A549 (cell line): ENCODE measurements around the gene TMEM59.
"Not testable (repeated sequence)": the region's sequence is repeated elsewhere in the genome, so short reads cannot be mapped to it uniquely, and the experiment has no call there.

Experiments
- CEBPB ChIP-seq, 2 experiments: fragments of >200 bp in 1 of 2; sonication (Bioruptor Twin) in 1 of 2; formaldehyde crosslinking in 1 of 2; IDR thresholded peaks; 2 replicates each; pipeline ENCODE4 v1.6.1; 2012 to 2016
- JUN ChIP-seq, 2 experiments: fragments of >200 bp; sonication (Bioruptor Twin); formaldehyde crosslinking; IDR thresholded peaks; 2 replicates in 1 of 2; 3 replicates in 1 of 2; pipeline ENCODE4 v1.6.1; 2016 to 2017
- MAZ ChIP-seq: fragments of 150-350 bp; IDR thresholded peaks from 2 replicates; pipeline ENCODE4 v1.6.1; 2014; ENCODE audit warnings: antibody characterized with exemption, low read depth, low read length, borderline replicate concordance
- MYC ChIP-seq: IDR thresholded peaks from 2 replicates; pipeline ENCODE4 v1.6.1; 2012; ENCODE audit warnings: mild to moderate bottlenecking, inconsistent platforms, low read length, improper control_type of control experiment, borderline replicate concordance
- NPAS2 ChIP-seq: fragments of 250-450 bp; sonication (Bioruptor Pico); IDR thresholded peaks from 2 replicates; pipeline ENCODE4 v1.8.0; 2022; ENCODE audit warnings: mild to moderate bottlenecking, moderate library complexity, borderline replicate concordance
- POLR2A ChIP-seq: IDR thresholded peaks from 2 replicates; pipeline ENCODE4 v1.6.1; 2012; ENCODE audit warnings: mild to moderate bottlenecking, low read length
- RFX5 ChIP-seq: fragments of 450-650 bp; IDR thresholded peaks from 2 replicates; pipeline ENCODE4 v1.7.1; 2014; ENCODE audit warnings: antibody characterized with exemption, mild to moderate bottlenecking, moderate library complexity
- SMC3 ChIP-seq: fragments of >200 bp; sonication (Bioruptor Twin); formaldehyde crosslinking; IDR thresholded peaks from 3 replicates; pipeline ENCODE4 v1.6.1; 2018; ENCODE audit warnings: inconsistent platforms
- TF ChIP-seq, protein P1 (sequence below): fragments of >200 bp; sonication (Bioruptor Twin); formaldehyde crosslinking; IDR thresholded peaks from 3 replicates; pipeline ENCODE4 v1.5.1; 2016
- TF ChIP-seq, protein P2 (sequence below): IDR thresholded peaks from 2 replicates; pipeline ENCODE4 v1.6.1; 2012
- TF ChIP-seq, protein P3 (sequence below): fragments of 450-650 bp; IDR thresholded peaks from 2 replicates; pipeline ENCODE4 v1.6.1; 2014; ENCODE audit warnings: antibody characterized with exemption

DNA sequence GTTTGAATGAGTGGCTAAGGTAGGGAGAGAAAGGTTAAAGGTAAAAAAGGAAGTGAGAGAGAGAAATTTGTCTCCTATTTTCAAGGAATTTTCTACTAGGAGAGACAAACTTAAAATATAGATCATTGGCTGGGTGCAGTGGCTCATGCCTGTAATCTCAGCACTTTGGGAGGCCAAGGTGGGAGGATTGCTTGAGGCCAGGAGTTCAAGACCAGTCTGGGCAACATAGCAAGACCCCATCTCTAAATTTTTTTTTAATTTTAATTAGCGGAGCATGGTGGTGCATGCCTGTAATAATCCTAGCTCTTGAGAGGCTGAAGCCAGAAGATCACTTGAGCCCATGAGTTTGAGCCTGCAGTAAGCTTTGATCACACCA is 41.7 kb upstream of the TMEM59 start:
- not testable (repeated sequence) for TF ChIP-seq POLR2A; RFX5; CEBPB (IDR thresholded peaks at IDR 0.05); JUN (IDR thresholded peaks at IDR 0.05); MYC; NPAS2 (CRISPR knock-in tag); SMC3; MAZ
- TF ChIP-seq, protein P1, sequence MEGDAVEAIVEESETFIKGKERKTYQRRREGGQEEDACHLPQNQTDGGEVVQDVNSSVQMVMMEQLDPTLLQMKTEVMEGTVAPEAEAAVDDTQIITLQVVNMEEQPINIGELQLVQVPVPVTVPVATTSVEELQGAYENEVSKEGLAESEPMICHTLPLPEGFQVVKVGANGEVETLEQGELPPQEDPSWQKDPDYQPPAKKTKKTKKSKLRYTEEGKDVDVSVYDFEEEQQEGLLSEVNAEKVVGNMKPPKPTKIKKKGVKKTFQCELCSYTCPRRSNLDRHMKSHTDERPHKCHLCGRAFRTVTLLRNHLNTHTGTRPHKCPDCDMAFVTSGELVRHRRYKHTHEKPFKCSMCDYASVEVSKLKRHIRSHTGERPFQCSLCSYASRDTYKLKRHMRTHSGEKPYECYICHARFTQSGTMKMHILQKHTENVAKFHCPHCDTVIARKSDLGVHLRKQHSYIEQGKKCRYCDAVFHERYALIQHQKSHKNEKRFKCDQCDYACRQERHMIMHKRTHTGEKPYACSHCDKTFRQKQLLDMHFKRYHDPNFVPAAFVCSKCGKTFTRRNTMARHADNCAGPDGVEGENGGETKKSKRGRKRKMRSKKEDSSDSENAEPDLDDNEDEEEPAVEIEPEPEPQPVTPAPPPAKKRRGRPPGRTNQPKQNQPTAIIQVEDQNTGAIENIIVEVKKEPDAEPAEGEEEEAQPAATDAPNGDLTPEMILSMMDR, result not testable (repeated sequence)
- TF ChIP-seq, protein P2, sequence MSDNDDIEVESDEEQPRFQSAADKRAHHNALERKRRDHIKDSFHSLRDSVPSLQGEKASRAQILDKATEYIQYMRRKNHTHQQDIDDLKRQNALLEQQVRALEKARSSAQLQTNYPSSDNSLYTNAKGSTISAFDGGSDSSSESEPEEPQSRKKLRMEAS, result not testable (repeated sequence)
- TF ChIP-seq, protein P3, sequence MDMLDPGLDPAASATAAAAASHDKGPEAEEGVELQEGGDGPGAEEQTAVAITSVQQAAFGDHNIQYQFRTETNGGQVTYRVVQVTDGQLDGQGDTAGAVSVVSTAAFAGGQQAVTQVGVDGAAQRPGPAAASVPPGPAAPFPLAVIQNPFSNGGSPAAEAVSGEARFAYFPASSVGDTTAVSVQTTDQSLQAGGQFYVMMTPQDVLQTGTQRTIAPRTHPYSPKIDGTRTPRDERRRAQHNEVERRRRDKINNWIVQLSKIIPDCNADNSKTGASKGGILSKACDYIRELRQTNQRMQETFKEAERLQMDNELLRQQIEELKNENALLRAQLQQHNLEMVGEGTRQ, result not testable (repeated sequence)
